Liver (tissue), 9 donors: ENCODE measurements around the gene HNRNPL. TPM values are rescaled to one million over a fixed set of nuclear protein-coding genes. Genes with fewer than 3 reads are reported as not detected.

ENCODE experiments used
- DNase-seq: peaks from one replicate; pipeline ENCODE4 v3.0.0-alpha.2; 2017; ENCODE audit warnings: low spot score
- H3K27ac ChIP-seq, 2 donors: one replicate each; pipeline ENCODE4 v1.7.0; 2013; ENCODE audit warnings: inconsistent platforms in 2 of 2, low read length in 2 of 2, control low read depth in 1 of 2, low read depth in 1 of 2, mild to moderate bottlenecking in 1 of 2
- H3K27me3 ChIP-seq, 4 donors: one replicate each; pipeline versions ENCODE4 v1.6.1 to v1.7.0; 2013; ENCODE audit warnings: low read length in 3 of 4, inconsistent platforms in 1 of 4, mild to moderate bottlenecking in 1 of 4, moderate library complexity in 1 of 4; ENCODE audit not compliant: control insufficient read depth in 4 of 4, insufficient read depth in 4 of 4
- H3K36me3 ChIP-seq, 4 donors: one replicate each; pipeline versions ENCODE4 v1.6.1 to v1.7.0; 2013; ENCODE audit warnings: low read length in 3 of 4, mild to moderate bottlenecking in 3 of 4, low read depth in 1 of 4, moderate library complexity in 1 of 4; ENCODE audit not compliant: control insufficient read depth in 4 of 4, insufficient read depth in 3 of 4
- H3K4me1 ChIP-seq, 4 donors: one replicate each; pipeline versions ENCODE4 v1.6.1 to v1.7.0; 2013; ENCODE audit warnings: low read length in 3 of 4, mild to moderate bottlenecking in 3 of 4, moderate library complexity in 1 of 4; ENCODE audit not compliant: control insufficient read depth in 4 of 4, insufficient read depth in 4 of 4
- H3K4me3 ChIP-seq, 3 donors: one replicate each; pipeline versions ENCODE4 v1.6.1 to v1.7.0; 2013; ENCODE audit warnings: low read length in 3 of 3, control low read depth in 1 of 3, low read depth in 1 of 3, mild to moderate bottlenecking in 1 of 3
- H3K9ac ChIP-seq, 2 donors: one replicate each; pipeline ENCODE4 v1.7.0; 2013; ENCODE audit warnings: low read length in 2 of 2, mild to moderate bottlenecking in 2 of 2, moderate library complexity in 2 of 2, control low read depth in 1 of 2, low read depth in 1 of 2
- H3K9me3 ChIP-seq, 4 donors: one replicate each; pipeline versions ENCODE4 v1.6.1 to v1.7.0; 2013; ENCODE audit warnings: low read length in 3 of 4; ENCODE audit not compliant: control insufficient read depth in 4 of 4
- EGR1 ChIP-seq, 2 donors: IDR thresholded peaks; 2 replicates each; pipeline ENCODE4 v1.6.1; 2016 to 2018; ENCODE audit warnings: antibody characterized with exemption in 2 of 2, low read depth in 2 of 2
- FOXA1 ChIP-seq: IDR thresholded peaks from 2 replicates; pipeline ENCODE4 v1.6.1; 2016; ENCODE audit warnings: antibody characterized with exemption
- FOXA2 ChIP-seq: IDR thresholded peaks from 2 replicates; pipeline ENCODE4 v1.6.1; 2016; ENCODE audit warnings: antibody characterized with exemption
- GABPA ChIP-seq, 2 donors: IDR thresholded peaks in 1 of 2; conservative IDR thresholded peaks in 1 of 2; 2 replicates each; pipeline ENCODE4 v1.6.1; 2016; ENCODE audit warnings: antibody characterized with exemption in 2 of 2, mild to moderate bottlenecking in 1 of 2, moderate library complexity in 1 of 2
- HNF4A ChIP-seq, 2 donors: conservative IDR thresholded peaks; 2 replicates each; pipeline ENCODE4 v1.6.1; 2016; ENCODE audit warnings: antibody characterized with exemption in 2 of 2, mild to moderate bottlenecking in 2 of 2
- HNF4G ChIP-seq: IDR thresholded peaks from 2 replicates; pipeline ENCODE4 v1.6.1; 2016; ENCODE audit warnings: antibody characterized with exemption
- JUND ChIP-seq, 2 donors: IDR thresholded peaks; 2 replicates each; pipeline ENCODE4 v1.6.1; 2016; ENCODE audit warnings: antibody characterized with exemption in 2 of 2
- NR2F2 ChIP-seq: IDR thresholded peaks from 2 replicates; pipeline ENCODE4 v1.6.1; 2016; ENCODE audit warnings: antibody characterized with exemption
- RAD21 ChIP-seq, 2 donors: IDR thresholded peaks; 2 replicates each; pipeline ENCODE4 v1.6.1; 2016; ENCODE audit warnings: antibody characterized with exemption in 2 of 2, mild to moderate bottlenecking in 2 of 2
- RXRA ChIP-seq, 2 donors: IDR thresholded peaks; 2 replicates each; pipeline ENCODE4 v1.6.1; 2017 to 2018; ENCODE audit warnings: antibody characterized with exemption in 2 of 2, mild to moderate bottlenecking in 1 of 2
- SP1 ChIP-seq: IDR thresholded peaks from 2 replicates; pipeline ENCODE4 v1.6.1; 2018; ENCODE audit warnings: antibody characterized with exemption, mild to moderate bottlenecking
- TAF1 ChIP-seq: conservative IDR thresholded peaks from 2 replicates; pipeline ENCODE4 v1.6.1; 2016; ENCODE audit warnings: antibody characterized with exemption, mild to moderate bottlenecking
- YY1 ChIP-seq: IDR thresholded peaks from 2 replicates; pipeline ENCODE4 v1.6.1; 2016; ENCODE audit warnings: antibody characterized with exemption, mild to moderate bottlenecking
- WGBS: extraction: QIAGEN DNeasy Blood & Tissue Kit; methylation state at CpG from one replicate; pipeline ENCODE4 v1.1.7; 2013; 5-methylcytosine and 5-hydroxymethylcytosine counted together
- polyA plus RNA-seq, 2 donors: library from polyadenylated mRNA; stranded (reverse) in 1 of 2; unstranded in 1 of 2; fragments of 200-250 nt in 1 of 2; fragments of >200 nt in 1 of 2; fragmentation: Nextera tagmentation in 1 of 2; extraction: Ambion mirVana in 1 of 2; gene quantifications; one replicate each; pipeline versions ENCODE4 v1.2.1 to v1.2.3, GENCODE V29; 2013 to 2015
- total RNA-seq, 2 donors: library from RNA; depleted of rRNA; stranded (reverse); fragments of >200 nt; gene quantifications; one replicate each; pipeline ENCODE4 v1.2.3, GENCODE V29; 2014
- TF ChIP-seq, protein P1 (sequence below): fragments of 150-350 bp; IDR thresholded peaks from 2 replicates; pipeline ENCODE4 v1.5.1; 2017; ENCODE audit warnings: improper control_type of control experiment, low read depth, low read length; ENCODE audit not compliant: missing input control
- TF ChIP-seq, protein P2 (sequence below): IDR thresholded peaks from 2 replicates; pipeline ENCODE4 v1.6.1; 2016; ENCODE audit warnings: antibody characterized with exemption
- TF ChIP-seq, protein P3 (sequence below): IDR thresholded peaks from 2 replicates; pipeline ENCODE4 v1.6.1; 2016; ENCODE audit warnings: antibody characterized with exemption
- TF ChIP-seq, protein P4 (sequence below): IDR thresholded peaks from 2 replicates; pipeline ENCODE4 v1.6.1; 2016; ENCODE audit warnings: antibody characterized with exemption, mild to moderate bottlenecking
- TF ChIP-seq, protein P5 (sequence below): IDR thresholded peaks from 2 replicates; pipeline ENCODE4 v1.6.1; 2016; ENCODE audit warnings: antibody characterized with exemption
- donor health status: healthy.
- donor health status: healthy.
- donor health status: healthy.
- donor health status: healthy.
- donor health status: healthy.

HNRNPL gene
- total and polyA plus RNA-seq, 4 donors, result 50.4 to 166 (median 95.6) TPM

DNA sequence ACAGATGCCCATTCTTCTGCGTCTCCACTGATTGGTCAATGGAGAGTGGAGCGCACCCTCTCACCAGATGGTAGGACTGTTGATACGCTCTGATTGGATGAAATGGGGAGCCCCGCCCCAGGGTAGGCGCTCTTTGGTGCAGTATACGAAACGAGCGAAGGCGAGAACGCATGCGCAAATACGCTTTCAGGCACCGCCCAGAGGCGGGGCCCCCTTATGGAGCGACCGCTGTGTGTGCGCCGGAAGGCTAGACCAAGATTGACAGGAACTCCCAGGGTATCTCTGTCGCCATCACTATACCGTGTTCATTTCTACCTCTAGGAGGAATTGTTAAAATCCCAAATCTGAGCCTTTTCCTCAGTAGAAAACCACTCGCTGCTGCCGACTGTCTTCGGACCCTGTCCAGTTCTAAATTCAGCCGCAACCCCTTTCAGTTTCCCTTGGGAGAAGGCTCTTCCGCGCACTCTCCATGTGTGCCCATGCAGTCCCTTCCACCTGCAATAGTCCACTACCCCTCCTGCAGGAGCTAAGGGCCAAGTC lies 720 bp upstream of the HNRNPL start:
- Histone ChIP-seq H3K9ac (peak overlapping the region; percentile 84 to 100), H3K27ac (peak overlapping the region; percentile 95 to 100), H3K4me1 (peaks cover 5 to 42% (median 30%) of the 10 kb centered on the region in 4 donors), H3K36me3 (peaks cover 3 to 18% (median 15%) of the 10 kb centered on the region in 4 donors), H3K27me3 (no peaks in the 10 kb centered on the region), H3K9me3 (no peaks in the 10 kb centered on the region), H3K4me3 (peak overlapping the region; percentile 74 to 93 (median 90))
- TF ChIP-seq JUND (IDR thresholded peaks at IDR 0.05) (no peak), RAD21 (IDR thresholded peaks at IDR 0.05) (peak in 1 of 2 donors; percentile 36), YY1 (peak; percentile 82), HNF4G (no peak), FOXA1 (peak; percentile 18), SP1 (peak; percentile 28), FOXA2 (no peak), NR2F2 (no peak), EGR1 (IDR thresholded peaks at IDR 0.05; ENCODE audit: low read depth in 2 of 2) (no peak), HNF4A (conservative IDR thresholded peaks at IDR 0.05) (no peak), GABPA (IDR thresholded peaks at IDR 0.05 in 1 of 2, conservative IDR thresholded peaks at IDR 0.05 in 1 of 2) (peak; percentile 36 to 82), TAF1 (peak; percentile 0), RXRA (IDR thresholded peaks at IDR 0.05) (peak in 1 of 2 donors; percentile 9)
- TF ChIP-seq, protein P1, sequence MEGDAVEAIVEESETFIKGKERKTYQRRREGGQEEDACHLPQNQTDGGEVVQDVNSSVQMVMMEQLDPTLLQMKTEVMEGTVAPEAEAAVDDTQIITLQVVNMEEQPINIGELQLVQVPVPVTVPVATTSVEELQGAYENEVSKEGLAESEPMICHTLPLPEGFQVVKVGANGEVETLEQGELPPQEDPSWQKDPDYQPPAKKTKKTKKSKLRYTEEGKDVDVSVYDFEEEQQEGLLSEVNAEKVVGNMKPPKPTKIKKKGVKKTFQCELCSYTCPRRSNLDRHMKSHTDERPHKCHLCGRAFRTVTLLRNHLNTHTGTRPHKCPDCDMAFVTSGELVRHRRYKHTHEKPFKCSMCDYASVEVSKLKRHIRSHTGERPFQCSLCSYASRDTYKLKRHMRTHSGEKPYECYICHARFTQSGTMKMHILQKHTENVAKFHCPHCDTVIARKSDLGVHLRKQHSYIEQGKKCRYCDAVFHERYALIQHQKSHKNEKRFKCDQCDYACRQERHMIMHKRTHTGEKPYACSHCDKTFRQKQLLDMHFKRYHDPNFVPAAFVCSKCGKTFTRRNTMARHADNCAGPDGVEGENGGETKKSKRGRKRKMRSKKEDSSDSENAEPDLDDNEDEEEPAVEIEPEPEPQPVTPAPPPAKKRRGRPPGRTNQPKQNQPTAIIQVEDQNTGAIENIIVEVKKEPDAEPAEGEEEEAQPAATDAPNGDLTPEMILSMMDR, result peak; percentile 24
- TF ChIP-seq, protein P2, sequence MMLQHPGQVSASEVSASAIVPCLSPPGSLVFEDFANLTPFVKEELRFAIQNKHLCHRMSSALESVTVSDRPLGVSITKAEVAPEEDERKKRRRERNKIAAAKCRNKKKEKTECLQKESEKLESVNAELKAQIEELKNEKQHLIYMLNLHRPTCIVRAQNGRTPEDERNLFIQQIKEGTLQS, result no peak
- TF ChIP-seq, protein P3, sequence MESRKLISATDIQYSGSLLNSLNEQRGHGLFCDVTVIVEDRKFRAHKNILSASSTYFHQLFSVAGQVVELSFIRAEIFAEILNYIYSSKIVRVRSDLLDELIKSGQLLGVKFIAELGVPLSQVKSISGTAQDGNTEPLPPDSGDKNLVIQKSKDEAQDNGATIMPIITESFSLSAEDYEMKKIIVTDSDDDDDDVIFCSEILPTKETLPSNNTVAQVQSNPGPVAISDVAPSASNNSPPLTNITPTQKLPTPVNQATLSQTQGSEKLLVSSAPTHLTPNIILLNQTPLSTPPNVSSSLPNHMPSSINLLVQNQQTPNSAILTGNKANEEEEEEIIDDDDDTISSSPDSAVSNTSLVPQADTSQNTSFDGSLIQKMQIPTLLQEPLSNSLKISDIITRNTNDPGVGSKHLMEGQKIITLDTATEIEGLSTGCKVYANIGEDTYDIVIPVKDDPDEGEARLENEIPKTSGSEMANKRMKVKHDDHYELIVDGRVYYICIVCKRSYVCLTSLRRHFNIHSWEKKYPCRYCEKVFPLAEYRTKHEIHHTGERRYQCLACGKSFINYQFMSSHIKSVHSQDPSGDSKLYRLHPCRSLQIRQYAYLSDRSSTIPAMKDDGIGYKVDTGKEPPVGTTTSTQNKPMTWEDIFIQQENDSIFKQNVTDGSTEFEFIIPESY, result peak; percentile 74
- TF ChIP-seq, protein P4, sequence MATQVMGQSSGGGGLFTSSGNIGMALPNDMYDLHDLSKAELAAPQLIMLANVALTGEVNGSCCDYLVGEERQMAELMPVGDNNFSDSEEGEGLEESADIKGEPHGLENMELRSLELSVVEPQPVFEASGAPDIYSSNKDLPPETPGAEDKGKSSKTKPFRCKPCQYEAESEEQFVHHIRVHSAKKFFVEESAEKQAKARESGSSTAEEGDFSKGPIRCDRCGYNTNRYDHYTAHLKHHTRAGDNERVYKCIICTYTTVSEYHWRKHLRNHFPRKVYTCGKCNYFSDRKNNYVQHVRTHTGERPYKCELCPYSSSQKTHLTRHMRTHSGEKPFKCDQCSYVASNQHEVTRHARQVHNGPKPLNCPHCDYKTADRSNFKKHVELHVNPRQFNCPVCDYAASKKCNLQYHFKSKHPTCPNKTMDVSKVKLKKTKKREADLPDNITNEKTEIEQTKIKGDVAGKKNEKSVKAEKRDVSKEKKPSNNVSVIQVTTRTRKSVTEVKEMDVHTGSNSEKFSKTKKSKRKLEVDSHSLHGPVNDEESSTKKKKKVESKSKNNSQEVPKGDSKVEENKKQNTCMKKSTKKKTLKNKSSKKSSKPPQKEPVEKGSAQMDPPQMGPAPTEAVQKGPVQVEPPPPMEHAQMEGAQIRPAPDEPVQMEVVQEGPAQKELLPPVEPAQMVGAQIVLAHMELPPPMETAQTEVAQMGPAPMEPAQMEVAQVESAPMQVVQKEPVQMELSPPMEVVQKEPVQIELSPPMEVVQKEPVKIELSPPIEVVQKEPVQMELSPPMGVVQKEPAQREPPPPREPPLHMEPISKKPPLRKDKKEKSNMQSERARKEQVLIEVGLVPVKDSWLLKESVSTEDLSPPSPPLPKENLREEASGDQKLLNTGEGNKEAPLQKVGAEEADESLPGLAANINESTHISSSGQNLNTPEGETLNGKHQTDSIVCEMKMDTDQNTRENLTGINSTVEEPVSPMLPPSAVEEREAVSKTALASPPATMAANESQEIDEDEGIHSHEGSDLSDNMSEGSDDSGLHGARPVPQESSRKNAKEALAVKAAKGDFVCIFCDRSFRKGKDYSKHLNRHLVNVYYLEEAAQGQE, result peak; percentile 84
- TF ChIP-seq, protein P5, sequence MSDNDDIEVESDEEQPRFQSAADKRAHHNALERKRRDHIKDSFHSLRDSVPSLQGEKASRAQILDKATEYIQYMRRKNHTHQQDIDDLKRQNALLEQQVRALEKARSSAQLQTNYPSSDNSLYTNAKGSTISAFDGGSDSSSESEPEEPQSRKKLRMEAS, result peak; percentile 28
- WGBS, result under 1% methylated on average over 26 of the region's 26 CpGs
- no peak for DNase-seq
